Hematopoietic multipotent progenitor cell (in vitro differentiated cells): Measurements from ENCODE around the gene DOCK4. TPM values are rescaled to one million over a fixed set of nuclear protein-coding genes. Genes with fewer than 3 reads are reported as not detected.

Experiments used
- DNase-seq, 3 donors: peaks; one replicate each; pipeline ENCODE4 v3.0.0-alpha.2; 2011 to 2015; ENCODE audit warnings: low read depth in 2 of 3, low spot score in 2 of 3
- small RNA-seq: library from RNA; depleted of rRNA; stranded (forward); fragments of <200 nt; gene quantifications from one replicate; pipeline ENCODE3, GENCODE V24; 2012
- total RNA-seq: library from RNA; depleted of rRNA; stranded (reverse); fragments of >200 nt; gene quantifications from one replicate; pipeline ENCODE4 v1.2.3, GENCODE V29; 2012

The DOCK4 gene
- total RNA-seq, 1 donor = 2.4 TPM

GRCh38 chr7:111711426-111712065, 494.7 kb downstream of the DOCK4 start:
- DNase-seq = no peak

- DNase-seq = no peak
Observed at GRCh38 chr7:111710839-111711380, 495.3 kb downstream of the DOCK4 start.

GRCh38 chr7:111708072-111708471, 498.1 kb downstream of the DOCK4 start:
- DNase-seq = no peak

GRCh38 chr7:111705807-111706206, 500.4 kb downstream of the DOCK4 start:
- DNase-seq = no peak

- DNase-seq = no peak
Observed at GRCh38 chr7:111697771-111698170, 508.4 kb downstream of the DOCK4 start.

- DNase-seq = no peak
Observed at GRCh38 chr7:111694376-111694775, 511.8 kb downstream of the DOCK4 start.

GRCh38 chr7:111690364-111691111, 515.7 kb downstream of the DOCK4 start:
- no peak for DNase-seq

GRCh38 chr7:111685349-111685748, 520.9 kb downstream of the DOCK4 start:
- DNase-seq = no peak

GRCh38 chr7:111682588-111683340, 523.4 kb downstream of the DOCK4 start:
- DNase-seq = no peak

GRCh38 chr7:111681242-111681641, 525.0 kb downstream of the DOCK4 start:
- no peak for DNase-seq

GRCh38 chr7:111678986-111679385, 527.2 kb downstream of the DOCK4 start:
- DNase-seq = no peak

GRCh38 chr7:111678281-111678680, 527.9 kb downstream of the DOCK4 start:
- no peak for DNase-seq

GRCh38 chr7:111677848-111678247, 528.4 kb downstream of the DOCK4 start:
- no peak for DNase-seq

GRCh38 chr7:111676811-111677210, 529.4 kb downstream of the DOCK4 start:
- DNase-seq = no peak

Small RNAs within 50 kb of the gene (small RNA-seq; reads per million reads assigned to genes)
- not detected for gene RNA5SP237

Other genes with a start within 250 kb of the DOCK4 start
- 29.1 TPM for gene ZNF277, start 296 bp upstream of the DOCK4 start, total RNA-seq
- 55.5 TPM for gene IFRD1, start 244.1 kb upstream of the DOCK4 start, total RNA-seq